Colon (tissue), 2 donors: Measurements from ENCODE around the gene UBE2Q1.

Experiments used
- FAIRE-seq: peaks from 2 replicates; lab custom pipeline; 2012; peaks lifted over from hg19 to GRCh38; lab: Jason Lieb, UNC
- donor health status: control.
- donor health status: control.

UBE2Q1 gene

DNA sequence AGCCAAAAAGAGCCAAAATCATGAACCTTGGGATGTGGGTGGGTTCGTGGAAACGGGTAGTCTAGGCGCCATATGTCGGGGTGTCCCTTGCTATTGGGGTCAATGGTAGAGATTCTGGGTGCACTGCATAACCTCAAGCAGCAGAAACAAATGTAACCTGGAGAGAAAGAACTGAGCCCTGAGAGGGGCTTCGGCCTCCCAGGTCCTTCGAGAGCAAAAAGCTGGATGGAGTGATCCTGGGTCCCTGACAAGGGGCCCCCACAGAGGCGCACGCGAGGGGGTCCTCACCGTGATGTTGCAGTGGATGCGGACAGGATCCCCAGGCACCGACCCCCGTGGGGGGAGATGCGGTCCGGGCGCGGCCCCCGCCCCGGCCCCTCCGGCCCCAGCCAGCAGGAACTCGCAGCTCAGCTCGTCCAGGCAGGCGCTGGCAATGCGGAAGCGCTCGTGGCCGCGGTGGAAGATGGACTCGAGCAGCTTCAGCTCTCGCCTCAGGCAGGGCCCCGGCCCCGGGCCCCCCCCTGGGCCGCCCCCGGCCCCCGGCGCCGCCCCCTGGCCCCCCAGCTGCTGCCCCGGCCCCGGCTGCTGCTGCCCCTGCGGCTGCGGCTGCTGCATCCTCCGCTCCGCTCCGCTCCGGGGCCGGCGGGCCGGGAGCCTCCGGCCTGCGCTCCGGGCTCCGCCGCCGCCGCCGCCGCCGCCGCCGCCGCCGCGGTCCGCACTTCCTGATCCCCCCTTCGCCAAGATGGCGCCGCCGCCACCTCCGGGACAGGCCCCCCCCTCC, at the start of gene UBE2Q1:
Gene UBE2Q1, minus strand, starts transcription at position 724 of the 781 bp plus-strand sequence. Its CDS starts 109 bp downstream, at position 615.
- FAIRE-seq, result no peak

DNA sequence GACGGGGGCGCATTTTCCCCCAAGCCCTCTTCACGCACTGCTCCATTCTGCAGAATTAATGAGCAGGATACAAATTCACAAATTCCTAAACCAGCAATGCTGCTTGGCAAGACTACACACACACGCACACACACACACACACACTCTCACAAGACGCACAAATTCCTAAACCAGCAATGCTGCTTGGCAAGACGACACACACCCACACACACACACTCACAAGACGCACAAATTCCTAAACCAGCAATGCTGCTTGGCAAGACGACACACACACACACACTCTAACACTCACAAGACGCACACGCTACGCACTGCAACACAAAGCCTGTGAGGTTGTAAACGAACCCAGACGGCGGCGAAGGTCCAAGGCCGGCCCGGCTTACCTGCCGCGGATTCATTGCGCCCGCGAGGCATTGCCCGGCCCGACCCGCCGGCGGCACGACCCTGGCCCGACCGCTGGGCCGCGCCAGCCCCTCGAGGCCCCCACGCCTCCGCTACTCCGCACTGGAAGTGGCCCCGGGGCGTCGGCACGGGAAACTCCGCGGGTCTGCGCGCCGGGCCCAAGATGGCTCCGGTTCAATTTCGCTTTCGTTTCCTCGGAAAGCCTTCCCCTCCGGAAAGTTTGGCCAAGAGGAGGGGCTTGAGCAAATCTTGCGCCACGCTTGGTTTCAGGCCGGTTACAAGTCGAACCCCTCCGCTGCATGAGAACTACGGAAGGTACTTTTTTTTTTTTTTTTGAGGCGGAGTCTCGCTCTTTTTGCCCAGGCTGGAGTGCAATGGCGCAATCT, 49.3 kb upstream of the UBE2Q1 start, which contains the start of gene ADAR:
Gene ADAR, minus strand, starts transcription at position 578 of the 788 bp plus-strand sequence. Its CDS starts 180 bp downstream, at position 398.
- no peak for FAIRE-seq

DNA sequence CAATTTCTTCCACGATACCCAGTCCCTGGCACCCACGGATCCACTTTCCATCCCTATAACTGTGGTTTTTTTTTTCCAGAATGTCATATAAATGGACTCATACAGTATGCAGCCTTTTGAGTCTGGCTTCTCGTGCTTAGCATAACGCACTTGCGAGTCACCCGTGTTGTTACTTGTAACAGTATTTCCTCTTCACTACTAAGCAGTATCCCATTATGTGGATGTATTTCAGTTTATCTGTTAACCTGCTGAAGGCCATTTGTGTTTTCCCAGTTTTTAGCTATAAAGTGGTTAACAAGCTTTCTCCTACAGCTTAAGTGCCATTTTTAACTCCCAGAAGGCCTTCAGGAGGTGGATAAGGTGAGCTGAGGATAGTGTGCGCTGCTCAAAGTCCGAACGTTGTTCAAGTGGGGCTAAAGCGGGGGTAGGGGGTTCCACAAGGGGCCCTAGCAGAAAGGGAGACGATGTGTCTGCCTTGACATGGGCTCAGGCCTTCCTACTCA, 48.7 kb upstream of the UBE2Q1 start:
- FAIRE-seq, result no peak

DNA sequence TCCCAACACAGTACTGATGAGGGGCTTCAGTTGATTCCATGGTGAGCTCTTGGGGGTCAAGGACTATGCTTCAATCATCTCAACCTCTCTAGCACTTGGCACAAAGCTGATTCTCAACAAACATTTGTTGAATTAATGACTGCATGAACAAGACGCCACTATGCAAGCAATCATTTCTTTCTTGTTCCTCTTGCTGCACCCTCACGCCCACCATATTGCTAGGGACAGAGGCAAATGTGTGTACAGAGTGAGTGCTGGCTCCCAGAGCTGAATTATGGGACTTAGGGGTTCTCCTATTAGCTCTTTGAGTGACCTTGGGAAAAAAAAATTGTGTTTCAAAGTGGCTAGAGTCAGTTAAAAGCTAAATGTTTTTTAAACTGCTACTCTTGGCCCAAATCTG, 47.1 kb upstream of the UBE2Q1 start:
- FAIRE-seq, result no peak

DNA sequence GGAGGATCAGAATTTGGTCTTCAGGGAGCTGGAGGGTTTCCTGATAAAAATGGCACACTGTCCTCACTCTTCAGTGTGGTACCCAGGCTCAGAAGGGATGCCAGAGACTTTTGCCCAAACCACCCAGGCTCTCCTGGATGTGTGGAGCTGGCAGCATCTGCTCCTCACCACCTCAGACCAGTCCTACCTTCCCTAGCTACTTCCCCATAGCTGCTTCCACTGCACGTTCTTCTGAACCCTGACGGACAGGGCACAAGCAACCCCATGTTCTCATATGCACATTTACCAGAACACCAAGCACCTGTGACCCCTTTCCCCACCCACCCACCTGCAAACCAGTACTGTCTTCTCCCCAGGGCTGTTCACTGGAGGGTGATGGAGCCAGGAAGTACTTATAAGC, 44.9 kb upstream of the UBE2Q1 start:
- no peak for FAIRE-seq

DNA sequence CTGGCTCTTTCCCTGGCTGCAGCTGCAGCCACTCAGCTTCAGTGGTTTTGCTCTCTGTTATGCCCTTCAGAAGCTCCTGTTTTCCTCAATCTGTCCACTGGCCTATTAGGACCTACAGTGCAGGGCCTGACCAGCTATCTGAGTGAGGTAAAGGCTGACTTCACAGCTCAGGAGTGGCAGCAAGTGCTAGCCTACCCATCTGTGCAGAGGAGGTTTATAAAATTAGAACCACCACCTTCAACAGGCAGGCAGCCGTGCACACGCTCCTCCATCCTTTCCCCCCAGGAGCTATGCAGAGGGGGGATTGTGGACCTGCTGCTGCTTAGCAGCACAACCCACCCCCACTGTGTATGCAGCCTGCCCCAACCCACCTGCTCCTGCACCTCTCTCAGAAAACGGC, 41.2 kb upstream of the UBE2Q1 start:
- FAIRE-seq, result no peak

DNA sequence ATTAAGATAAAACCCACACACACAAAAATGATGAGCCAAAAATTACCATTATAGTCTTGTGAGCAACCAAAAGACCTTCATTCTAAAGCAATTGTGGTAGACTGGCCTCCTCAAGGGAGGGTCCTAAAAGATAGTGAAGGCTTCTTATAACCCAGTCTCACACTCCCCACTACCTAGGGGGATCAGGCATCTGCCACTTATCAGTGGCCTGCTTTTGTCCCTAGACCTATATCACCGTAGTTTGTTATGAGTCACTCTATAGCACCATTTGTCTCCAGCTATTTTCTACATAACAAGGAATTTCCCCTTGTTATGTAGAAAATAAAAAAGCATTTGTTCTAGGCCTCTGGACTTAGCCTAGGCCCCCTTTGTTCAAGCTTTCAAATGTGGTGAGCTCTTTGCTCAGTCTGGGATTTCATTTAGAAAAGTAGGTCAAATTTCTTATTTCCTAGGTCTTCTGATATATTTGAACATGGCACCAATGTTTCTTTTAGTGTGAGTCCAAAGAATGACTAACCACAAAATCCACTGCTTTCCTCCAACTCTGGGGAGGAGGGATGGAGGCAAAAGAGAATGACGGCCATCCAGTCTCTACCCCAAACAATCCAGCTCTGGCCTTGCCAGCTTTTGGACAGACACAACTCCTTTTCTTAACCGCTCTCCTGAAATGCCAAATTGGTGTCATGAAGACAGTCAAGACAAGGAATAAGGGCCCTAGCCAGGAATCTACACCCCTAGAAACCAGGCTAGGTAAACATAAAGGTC, 40.6 kb upstream of the UBE2Q1 start:
- no peak for FAIRE-seq

DNA sequence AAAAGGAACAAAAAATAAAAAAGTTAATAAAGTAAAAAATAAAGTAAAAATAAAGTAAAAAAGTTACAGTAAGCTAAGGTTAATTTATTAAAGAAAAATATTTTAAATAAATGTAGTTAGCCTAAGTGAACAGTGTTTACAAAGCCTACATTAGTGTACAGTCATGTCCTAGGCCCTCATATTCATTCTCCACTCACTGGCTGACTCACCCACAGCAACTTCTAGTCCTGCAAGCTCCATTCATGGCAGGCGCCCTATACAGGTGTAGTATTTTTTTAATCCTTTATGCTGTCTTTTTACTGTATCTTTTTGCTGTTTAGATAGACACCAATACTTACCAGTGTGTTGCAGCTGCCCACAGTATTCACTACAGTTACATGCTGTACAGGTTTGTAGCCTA, 37.2 kb upstream of the UBE2Q1 start:
- no peak for FAIRE-seq

DNA sequence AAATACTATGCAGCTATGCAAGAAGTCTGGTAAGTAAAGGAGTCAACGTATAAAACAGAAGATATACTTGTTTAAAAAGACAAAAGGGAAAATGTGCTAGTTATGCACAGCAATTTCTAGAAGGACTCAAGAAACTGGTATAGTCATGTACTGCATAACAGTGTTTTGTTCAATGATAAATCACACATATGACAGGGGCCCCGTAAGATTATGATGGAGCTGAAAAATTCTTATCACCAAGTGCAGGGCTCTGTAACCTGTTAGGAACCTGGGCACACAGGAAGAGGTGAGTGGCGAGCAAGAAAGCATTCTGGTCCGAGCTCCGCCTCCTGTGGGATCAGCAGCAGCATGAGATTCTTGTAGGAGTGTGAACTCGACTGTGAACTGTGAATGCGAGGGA, 36.3 kb upstream of the UBE2Q1 start:
- FAIRE-seq, result no peak

DNA sequence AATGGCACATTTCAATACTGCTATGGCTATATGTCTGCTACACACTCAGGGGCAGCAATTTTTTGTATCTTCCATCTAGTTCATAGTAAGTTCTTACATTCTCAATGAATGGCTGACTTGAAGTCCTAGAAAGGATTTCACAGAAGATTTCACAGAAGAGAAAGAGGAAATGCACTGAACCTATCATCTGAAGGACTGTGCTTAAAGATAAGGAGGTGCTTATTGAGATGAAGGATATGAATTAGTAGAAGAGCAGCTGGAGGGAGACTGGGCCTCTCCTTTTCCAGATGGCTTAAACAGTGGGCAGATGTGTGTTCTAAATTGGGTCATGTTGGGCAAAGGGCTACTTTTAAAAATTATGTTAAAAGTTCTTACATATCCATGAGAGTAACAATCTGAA, 34.9 kb upstream of the UBE2Q1 start:
- no peak for FAIRE-seq

DNA sequence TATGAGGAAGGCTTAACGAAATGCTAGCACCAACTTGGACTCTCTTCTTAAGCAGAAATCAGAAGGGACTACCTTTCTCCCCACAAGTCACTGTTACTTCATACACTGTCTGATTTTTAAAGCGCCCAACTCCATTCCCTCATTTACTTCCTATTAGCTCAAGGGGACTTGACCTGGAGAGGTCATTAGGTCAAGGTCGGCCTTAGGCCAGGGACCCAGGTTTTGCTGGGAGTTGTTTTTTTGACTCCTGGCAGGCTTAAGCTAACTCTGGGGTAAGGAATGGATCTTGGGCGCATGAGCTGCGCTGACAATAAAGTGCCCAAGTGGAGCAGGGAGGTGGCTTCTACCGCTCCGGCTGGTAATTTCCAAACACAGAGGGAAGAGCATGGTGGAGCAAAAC, 32.7 kb upstream of the UBE2Q1 start:
- no peak for FAIRE-seq

DNA sequence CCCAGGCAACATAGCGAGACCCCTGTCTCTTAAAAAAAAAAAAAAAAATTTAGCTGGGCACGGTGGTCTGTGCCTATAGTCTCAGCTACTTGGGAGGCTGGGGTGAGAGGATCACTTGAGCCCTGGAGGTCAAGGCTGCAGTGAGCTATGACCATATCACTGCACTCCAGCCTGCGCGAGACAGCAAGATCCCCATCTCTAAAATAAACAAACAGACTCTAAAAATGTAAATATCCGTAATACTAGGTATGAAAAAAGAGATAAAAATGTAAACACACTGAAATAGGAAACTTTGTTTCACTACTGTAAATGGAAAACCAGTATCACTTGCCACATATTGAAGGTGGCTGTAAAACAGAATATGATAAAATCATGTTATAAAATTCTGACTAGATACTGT, 32.3 kb upstream of the UBE2Q1 start:
- no peak for FAIRE-seq

DNA sequence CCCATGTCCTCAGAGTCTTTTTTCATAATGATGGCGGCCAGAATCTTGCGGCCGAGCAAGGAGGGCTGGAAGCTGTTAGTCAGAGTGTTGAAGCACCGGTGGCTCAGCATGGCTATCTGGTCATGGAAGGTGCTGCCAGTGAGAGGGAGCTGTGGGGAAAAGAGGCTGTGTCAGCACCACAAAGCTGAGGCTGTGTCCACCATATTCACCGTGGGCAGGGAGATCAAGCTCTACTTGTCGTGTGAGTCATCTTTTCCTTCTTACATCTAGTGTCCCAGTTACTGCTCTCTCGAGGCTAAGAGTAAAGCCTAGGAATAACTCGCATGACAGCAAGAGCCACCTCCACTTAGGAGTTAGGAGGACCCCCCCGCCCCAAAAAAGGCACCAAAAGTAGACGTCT, 31.3 kb upstream of the UBE2Q1 start:
- FAIRE-seq, result no peak

DNA sequence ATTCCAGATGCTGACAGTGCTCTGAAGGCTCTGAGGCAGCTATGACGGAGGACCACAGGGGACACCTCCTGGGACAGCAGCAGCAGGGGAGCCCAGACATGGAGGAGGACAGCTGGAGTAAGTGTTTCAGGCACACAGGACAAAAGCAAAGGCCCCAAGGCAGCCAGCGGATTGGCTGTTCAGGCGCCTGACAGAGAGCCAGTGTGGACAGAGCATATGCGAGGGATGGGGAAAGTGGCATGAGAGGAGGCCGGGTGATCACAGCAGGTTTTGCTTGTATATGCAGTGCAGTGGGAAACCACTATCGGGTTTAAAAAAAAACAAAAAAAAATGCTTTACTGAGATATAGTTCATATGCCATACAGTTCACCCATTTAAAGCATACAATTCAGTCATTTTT, 28.2 kb upstream of the UBE2Q1 start:
- FAIRE-seq, result no peak

DNA sequence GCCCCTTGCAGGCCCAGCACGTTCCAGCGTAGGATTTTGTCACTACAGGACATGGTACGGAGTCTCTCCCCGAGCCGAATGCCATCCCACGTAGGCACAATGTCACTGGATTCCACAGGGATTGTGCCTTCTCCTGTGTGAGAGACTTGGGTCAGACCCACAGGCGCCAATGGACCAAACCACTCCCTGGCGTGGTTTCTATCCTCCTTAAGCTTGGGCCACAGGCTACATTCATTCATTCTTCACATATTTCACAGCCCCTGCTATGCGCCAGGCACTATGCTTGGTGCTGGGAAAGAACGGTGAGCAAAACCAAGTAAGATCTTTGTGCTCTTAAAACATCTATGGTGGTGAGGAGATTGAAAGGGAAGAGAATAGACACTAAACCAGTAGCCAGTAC, 27.8 kb upstream of the UBE2Q1 start:
- FAIRE-seq, result no peak

DNA sequence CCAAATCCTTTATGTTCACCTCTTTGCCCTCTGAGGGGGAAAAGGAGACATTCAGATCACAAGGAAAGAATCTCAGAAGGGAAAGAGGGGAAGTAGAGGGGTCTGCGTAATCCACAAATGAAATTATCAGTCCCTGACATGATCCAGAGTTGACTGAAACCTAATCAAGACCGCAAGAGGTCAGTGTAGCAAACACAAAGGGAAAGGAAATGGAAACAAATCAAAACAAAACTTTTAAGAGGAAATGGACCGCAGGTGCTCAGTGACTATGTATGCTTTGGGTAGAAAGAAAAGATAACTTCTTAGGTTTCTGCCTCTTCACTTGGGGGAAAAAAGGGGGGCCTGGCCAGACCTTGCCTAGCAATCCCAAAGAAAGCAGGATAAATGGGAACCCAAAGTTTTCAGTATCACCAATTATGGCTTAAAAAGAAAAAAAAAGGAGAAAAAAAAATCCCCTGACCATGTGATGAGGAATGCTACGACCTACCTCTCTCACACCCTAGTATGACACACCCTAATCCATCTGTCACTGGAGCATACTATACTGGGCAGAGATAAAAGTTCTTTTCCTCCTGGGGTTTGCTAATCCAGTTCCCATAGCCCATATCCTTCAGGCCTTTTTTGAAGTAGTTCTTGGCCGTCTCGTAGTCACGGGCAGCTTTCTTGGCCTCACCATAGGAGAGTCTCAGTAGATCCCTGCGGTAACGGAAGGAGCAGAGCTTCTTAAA, 26.0 kb upstream of the UBE2Q1 start:
- no peak for FAIRE-seq

DNA sequence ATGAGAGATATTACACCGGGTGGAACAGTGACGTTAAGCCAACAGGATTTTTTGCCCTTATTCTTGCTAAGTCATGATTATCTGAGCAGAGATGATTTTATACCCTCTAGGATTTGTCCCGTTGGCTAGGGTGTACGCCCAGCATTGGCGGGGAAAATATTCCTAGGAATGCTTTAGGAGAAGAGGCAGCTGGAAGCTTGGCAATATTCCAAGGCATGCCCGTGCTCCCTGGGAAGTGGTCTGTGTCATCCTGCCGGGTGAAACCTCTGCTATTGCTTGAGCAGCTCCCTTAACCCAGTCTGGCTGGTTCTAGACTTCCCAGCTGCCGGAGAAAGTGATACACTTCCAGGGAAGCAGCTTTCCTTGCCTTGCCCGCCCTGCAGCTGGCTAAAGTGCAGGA, 25.3 kb upstream of the UBE2Q1 start:
- no peak for FAIRE-seq

DNA sequence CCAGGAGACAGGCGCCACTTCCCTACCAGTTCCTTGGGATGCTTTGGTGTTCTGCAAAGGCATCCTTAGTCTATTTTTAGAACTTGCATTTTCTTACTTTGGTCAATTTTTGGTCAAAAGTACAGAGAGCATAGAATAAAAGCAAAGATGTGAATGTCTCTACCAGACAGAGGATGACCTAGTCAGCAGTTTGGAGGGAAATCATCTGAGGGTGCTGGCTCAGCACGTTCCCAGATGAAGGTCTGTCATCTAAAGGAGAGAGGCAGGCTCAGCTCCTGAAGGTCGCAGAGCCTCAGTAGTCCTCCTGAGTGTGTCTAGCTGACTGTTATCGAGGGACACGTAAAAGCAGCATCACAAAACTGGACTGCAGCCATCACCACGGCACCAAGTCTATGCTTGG, 24.4 kb upstream of the UBE2Q1 start:
- no peak for FAIRE-seq

DNA sequence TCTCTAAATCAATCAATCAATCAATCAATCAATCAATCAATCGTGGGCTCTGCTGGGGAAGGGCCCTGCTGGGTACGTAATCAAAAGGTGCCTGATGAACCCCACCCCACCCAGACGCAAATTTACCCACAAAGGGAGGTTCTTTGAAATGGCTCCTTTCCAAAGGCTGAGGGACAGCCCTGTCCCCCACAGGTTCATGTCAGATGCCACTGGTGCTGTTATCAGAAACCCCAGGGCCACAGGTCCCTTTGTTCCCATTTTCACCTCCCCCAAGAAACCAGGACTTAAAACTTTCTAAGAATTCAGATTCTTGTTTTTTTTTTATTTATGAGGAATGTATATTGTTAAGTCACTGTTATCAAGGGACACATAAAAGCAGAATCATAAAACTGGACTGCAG, 23.3 kb upstream of the UBE2Q1 start:
- no peak for FAIRE-seq

DNA sequence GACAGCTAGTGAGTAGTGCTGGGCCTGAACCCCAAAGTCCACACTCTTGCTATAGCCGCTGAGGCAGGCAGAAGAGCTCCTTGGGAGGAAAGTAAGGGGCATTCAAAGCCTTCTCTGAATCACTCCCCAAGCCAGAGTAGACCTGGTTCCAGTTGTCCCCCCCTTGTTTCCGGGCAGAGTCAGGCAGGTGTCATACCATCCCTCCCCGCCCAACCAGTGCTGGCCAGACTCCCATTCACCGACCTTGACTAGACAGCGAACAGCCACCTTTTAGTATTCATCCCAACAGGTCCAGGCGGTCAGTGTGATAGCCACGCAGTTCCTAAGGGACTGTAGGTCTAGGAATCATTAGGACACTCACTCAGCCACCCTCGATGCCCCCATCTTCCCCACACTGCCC, 20.9 kb upstream of the UBE2Q1 start:
- no peak for FAIRE-seq

DNA sequence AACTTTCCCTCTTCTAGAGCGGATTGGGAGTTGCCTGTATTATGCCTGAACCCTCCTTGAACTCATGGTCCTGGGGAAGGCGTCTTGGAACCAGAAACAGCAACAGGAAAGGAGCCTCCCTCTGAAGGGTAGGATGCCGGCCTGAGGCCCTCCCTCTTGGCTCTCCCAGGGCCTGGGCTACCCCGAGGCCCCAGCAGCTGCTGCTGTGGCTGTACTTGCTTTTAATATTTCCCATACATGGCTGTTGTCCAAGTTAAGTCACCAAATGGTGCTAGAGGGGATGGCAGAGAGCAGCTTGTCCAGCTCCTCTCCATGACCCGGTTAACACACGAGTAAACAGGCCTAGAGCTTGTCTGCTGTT, 19.6 kb upstream of the UBE2Q1 start:
- no peak for FAIRE-seq
